Uterus (tissue), 4 donors: Measurements from ENCODE around the gene METTL17. TPM values are rescaled to one million over a fixed set of nuclear protein-coding genes. Genes with fewer than 3 reads are reported as not detected.
"Not testable (repeated sequence)": the region's sequence is repeated elsewhere in the genome, so short reads cannot be mapped to it uniquely, and the experiment has no call there.

Source experiments
- DNase-seq, 2 donors: peaks; one replicate each; pipeline ENCODE4 v3.0.0-alpha.2; 2019 to 2020
- H3K27ac ChIP-seq, 2 donors: fragments of 200-600 bp; sonication (generic); 1 replicate in 1 of 2; 2 replicates in 1 of 2; pipeline ENCODE4 v1.5.1; 2016 to 2018
- H3K27me3 ChIP-seq, 2 donors: fragments of 200-600 bp; sonication (generic); one replicate each; pipeline ENCODE4 v1.5.1; 2018 to 2019; ENCODE audit warnings: control low read depth in 1 of 2
- H3K36me3 ChIP-seq, 2 donors: fragments of 200-600 bp; sonication (generic); one replicate each; pipeline ENCODE4 v1.5.1; 2019; ENCODE audit warnings: control low read depth in 1 of 2
- H3K4me1 ChIP-seq, 2 donors: fragments of 200-600 bp; sonication (generic); one replicate each; pipeline ENCODE4 v1.5.1; 2018 to 2019; ENCODE audit warnings: control low read depth in 1 of 2
- H3K4me3 ChIP-seq, 2 donors: fragments of 200-600 bp; sonication (generic); 1 replicate in 1 of 2; 2 replicates in 1 of 2; pipeline ENCODE4 v1.5.1; 2018 to 2019; ENCODE audit warnings: mild to moderate bottlenecking in 1 of 2
- H3K9me3 ChIP-seq, 2 donors: fragments of 200-600 bp; sonication (generic); one replicate each; pipeline ENCODE4 v1.5.1; 2019; ENCODE audit warnings: control low read depth in 1 of 2
- CTCF ChIP-seq, 4 experiments: fragments of 200-600 bp in 2 of 4; fragments of 450-650 bp in 2 of 4; sonication (generic) in 2 of 4; IDR thresholded peaks; one replicate each; pipeline ENCODE4 v1.5.1; 2016 to 2019; ENCODE audit warnings: antibody characterized with exemption in 4 of 4, mild to moderate bottlenecking in 2 of 4, moderate library complexity in 1 of 4
- POLR2A ChIP-seq, 2 donors: fragments of 450-650 bp; IDR thresholded peaks; one replicate each; pipeline ENCODE4 v1.6.1; 2016; ENCODE audit warnings: antibody characterized with exemption in 2 of 2, mild to moderate bottlenecking in 1 of 2, moderate library complexity in 1 of 2
- intact Hi-C: fragments of 100-400 bp; cut with DNase I; formaldehyde crosslinking; loops from one replicate; pipeline ENCODE4 v1.15.1; 2023; ENCODE audit warnings: low total_unique reads
- total RNA-seq, 4 donors: library from RNA; depleted of rRNA in 3 of 4; stranded (reverse); fragments of >200 nt in 3 of 4; gene quantifications; one replicate each; pipeline versions ENCODE4 v1.1.0 to v1.2.4, GENCODE V29; 2014 to 2023
- donor health status: DM: yes; HTN: yes; CAD: no.

METTL17 gene
- total RNA-seq, 4 donors from 2014 or later: 46.6 to 73.5 (median 65.9) TPM

- intact Hi-C loops: no loop called here
Observed at GRCh38 chr14:20976291-20976690, 13.5 kb upstream of the METTL17 start.

GRCh38 chr14:20978687-20979086 lies 11.1 kb upstream of the METTL17 start:
- TF ChIP-seq CTCF (IDR thresholded peaks at IDR 0.05) (no peak), POLR2A (IDR thresholded peaks at IDR 0.05) (no peak)
- Histone ChIP-seq H3K4me1 (no peaks in the 10 kb centered on the region), H3K36me3 (no peaks in the 10 kb centered on the region), H3K27ac (no peak overlapping the region), H3K9me3 (no peaks in the 10 kb centered on the region), H3K27me3 (no peaks in the 10 kb centered on the region), H3K4me3 (no peak overlapping the region)
- intact Hi-C loops: no loop called here
- no peak for DNase-seq

More at GRCh38 chr14:20976291-20976690, 13.5 kb upstream of the METTL17 start:
- Histone ChIP-seq H3K36me3 (no peaks in the 10 kb centered on the region), H3K9me3 (no peaks in the 10 kb centered on the region), H3K27me3 (no peaks in the 10 kb centered on the region), H3K4me3 (no peak overlapping the region), H3K27ac (no peak overlapping the region), H3K4me1 (no peaks in the 10 kb centered on the region)
- TF ChIP-seq POLR2A (IDR thresholded peaks at IDR 0.05) (no peak), CTCF (IDR thresholded peaks at IDR 0.05) (no peak)
- DNase-seq: no peak

GRCh38 chr14:20980906-20981305 lies 8.9 kb upstream of the METTL17 start:
- no peaks in the 10 kb centered on the region for H3K4me1 ChIP-seq
- H3K36me3 ChIP-seq: no peaks in the 10 kb centered on the region
- no peak overlapping the region for H3K4me3 ChIP-seq
- no peaks in the 10 kb centered on the region for H3K27me3 ChIP-seq
- H3K27ac ChIP-seq: no peak overlapping the region
- H3K9me3 ChIP-seq: no peaks in the 10 kb centered on the region
- intact Hi-C loops: no loop called here
- TF ChIP-seq CTCF (IDR thresholded peaks at IDR 0.05) (no peak), POLR2A (IDR thresholded peaks at IDR 0.05) (no peak)
- DNase-seq: no peak

GRCh38 chr14:20982646-20983369 lies 7.0 kb upstream of the METTL17 start:
- intact Hi-C loops: no loop called here
- H3K27me3 ChIP-seq: no peaks in the 10 kb centered on the region
- no peak overlapping the region for H3K4me3 ChIP-seq
- no peaks in the 10 kb centered on the region for H3K9me3 ChIP-seq
- no peaks in the 10 kb centered on the region for H3K36me3 ChIP-seq
- H3K27ac ChIP-seq: no peak overlapping the region
- TF ChIP-seq POLR2A (IDR thresholded peaks at IDR 0.05): no peak
- TF ChIP-seq CTCF (IDR thresholded peaks at IDR 0.05): no peak
- no peaks in the 10 kb centered on the region for H3K4me1 ChIP-seq
- no peak for DNase-seq

- intact Hi-C loops, H3K36me3 ChIP-seq, H3K27ac ChIP-seq, H3K27me3 ChIP-seq, H3K4me3 ChIP-seq, H3K9me3 ChIP-seq, H3K4me1 ChIP-seq, DNase-seq: not testable (repeated sequence)
Observed at GRCh38 chr14:20985650-20986049, 4.1 kb upstream of the METTL17 start.
